ENCODE data around the gene SLC27A4. TPM values are rescaled to one million over a fixed set of nuclear protein-coding genes. Genes with fewer than 3 reads are reported as not detected.
A peak's percentile ranks its signal among the peaks of the same experiment; 100 is the strongest.

The SLC27A4 gene
- polyA plus RNA-seq (2013, experiment 1 of 2; ENCODE audit: insufficient read length) = 23.3 TPM
- 20.0 TPM for polyA plus RNA-seq (2013, experiment 2 of 2; ENCODE audit: insufficient read length)

DNA sequence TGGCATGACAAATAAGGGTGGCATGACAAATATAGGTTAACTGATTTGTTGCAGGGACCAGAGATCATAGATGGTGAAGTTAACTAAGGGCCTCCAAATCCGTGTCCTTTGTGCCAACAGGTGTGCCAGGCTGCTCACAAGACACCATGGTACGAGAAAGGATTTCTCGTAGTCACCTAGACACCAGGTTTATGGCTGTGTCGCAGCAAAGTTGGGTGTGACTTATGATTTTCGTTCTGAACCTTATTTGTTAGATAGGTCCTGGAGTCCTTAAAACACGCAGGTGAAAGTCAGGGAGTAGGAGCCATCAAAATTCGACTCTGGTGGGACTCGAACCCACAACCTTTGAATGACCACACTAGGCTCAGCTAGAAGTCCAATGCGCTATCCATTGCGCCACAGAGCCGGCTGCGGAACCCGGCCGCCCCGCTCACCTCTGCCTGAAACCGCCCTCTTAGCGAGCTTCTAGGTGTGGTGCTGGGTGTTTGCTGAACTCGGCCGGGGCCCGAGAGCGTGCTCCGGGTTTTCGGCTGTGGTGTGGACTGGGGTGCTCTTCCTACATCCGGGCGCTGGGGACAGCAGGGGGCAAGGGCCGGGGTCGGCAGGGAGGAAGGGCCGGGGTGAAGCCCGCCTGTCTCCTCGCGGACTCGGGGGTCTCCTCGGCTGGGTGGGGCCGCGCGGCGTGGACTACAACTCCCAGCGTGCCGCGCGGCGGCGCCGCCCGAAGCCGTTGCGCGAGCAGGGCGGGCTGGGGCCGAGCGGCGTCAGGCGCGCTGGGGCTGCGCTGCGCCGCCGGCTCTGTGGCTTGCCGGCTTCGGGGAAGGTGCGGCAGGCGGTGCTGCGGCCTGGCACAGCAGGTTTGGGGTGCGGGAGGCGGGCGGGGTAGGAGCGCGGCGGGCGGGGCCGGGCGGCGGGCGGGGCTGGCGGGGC is at the start of gene SLC27A4:
Gene SLC27A4, plus strand, starts transcription at position 767 of the 930 bp plus-strand sequence. CDS start 2,606 bp downstream, outside the sequence.
- peak; percentile 77 for DNase-seq

DNA sequence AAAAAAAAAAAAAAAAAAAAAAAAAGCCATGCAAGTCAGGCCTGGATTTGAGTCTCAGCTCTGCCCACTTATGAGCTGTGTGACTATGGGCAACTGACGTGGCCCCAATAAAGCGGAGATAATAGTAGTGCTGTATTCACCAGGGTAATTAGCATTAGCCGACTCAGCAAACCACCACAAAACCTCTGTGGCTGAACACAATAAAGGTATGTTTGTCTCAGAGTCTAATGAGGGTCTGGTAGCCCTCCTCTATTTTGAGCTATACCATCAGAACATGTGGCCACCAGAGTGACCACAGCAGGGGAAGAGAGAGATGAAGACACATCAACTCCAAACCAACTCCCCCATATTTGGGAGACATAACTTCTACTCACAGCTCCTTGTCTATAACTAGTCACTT is 48.3 kb upstream of the SLC27A4 start:
- DNase-seq = no peak

DNA sequence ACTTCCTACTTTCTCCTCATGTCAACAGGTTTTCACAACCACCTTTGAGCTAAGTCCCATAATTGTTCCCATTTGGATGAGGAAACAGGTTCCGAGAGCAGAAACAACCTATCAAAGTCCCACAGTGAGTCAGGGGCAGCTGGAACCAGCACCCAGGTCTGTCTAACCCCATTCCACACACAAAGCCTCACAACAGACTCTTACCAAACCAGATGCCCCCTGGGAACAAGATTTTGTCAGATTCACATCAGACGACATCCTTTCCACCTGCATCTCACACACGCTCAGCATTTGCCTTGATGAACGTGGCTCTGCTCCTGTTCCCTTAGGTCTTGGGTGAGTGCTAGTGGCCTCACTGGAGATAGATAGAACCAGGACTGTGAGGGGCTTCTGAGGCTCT is 47.2 kb upstream of the SLC27A4 start:
- DNase-seq = no peak

DNA sequence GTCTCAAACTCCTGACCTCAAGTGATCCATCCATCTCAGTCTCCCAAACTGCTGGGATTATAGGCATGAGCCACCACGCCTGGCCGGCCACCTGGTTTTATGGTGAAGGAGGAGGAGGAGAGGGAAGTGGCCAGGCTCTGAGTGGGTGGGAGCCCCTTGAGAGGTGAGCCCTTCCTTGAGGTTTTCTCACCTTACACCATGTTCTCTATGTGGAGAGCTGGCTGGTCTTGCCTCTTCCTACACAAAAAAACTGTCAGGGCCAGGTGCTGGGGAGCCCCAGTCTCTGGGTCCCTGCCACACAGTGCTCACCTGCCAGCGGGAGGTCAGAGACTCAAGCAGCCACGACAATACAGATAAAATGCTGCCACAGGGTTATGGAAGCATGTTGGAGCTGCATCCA is 46.2 kb upstream of the SLC27A4 start:
- DNase-seq = no peak

GRCh38 chr9:128296340-128297220 is 43.7 kb upstream of the SLC27A4 start:
- no peak for DNase-seq

GRCh38 chr9:128297221-128297773 is 43.0 kb upstream of the SLC27A4 start:
- DNase-seq = no peak

DNA sequence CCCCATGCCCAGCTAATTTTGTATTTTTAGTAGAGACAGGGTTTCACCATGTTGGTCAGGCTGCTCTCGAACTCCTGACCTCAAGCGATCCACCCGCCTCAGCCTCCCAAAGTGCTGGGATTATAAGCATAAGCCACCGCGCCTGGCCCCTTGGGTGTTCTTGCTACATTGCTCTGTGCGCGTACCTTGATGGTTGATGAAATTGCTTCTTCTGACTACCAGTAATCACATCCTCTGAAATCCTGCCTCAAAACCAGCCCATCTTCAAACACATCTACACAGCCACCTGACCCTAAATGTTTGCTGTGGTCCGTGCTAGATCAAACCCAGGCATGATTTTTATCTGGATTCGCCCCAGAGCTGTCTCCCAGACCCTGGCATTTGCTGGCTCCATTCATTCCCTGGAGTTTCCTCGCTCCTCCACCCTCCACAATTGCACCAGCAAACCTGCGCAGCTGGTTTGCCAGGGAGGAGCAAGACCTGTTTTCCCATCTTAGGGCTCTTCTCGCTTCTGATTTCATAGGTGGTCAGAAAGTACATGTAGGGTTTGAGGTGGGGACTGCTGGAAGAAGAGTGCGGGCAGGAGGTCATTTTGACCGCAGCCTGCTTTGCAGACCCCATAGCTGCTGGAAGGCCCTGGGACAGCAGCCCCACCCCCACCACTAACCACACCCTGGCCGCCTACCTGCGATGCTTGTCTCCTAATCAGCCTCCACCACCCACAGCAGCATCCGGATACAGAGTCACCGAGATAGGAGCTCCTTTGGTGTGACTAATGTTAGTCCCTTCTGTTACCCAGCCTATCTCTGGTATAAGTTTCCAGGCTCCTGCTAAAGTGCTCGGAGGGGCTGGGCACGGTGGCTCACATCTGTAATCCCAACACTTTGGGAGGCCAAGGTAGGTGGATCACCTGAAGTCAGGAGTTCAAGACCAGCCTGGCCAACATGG is 41.5 kb upstream of the SLC27A4 start:
- no peak for DNase-seq

DNA sequence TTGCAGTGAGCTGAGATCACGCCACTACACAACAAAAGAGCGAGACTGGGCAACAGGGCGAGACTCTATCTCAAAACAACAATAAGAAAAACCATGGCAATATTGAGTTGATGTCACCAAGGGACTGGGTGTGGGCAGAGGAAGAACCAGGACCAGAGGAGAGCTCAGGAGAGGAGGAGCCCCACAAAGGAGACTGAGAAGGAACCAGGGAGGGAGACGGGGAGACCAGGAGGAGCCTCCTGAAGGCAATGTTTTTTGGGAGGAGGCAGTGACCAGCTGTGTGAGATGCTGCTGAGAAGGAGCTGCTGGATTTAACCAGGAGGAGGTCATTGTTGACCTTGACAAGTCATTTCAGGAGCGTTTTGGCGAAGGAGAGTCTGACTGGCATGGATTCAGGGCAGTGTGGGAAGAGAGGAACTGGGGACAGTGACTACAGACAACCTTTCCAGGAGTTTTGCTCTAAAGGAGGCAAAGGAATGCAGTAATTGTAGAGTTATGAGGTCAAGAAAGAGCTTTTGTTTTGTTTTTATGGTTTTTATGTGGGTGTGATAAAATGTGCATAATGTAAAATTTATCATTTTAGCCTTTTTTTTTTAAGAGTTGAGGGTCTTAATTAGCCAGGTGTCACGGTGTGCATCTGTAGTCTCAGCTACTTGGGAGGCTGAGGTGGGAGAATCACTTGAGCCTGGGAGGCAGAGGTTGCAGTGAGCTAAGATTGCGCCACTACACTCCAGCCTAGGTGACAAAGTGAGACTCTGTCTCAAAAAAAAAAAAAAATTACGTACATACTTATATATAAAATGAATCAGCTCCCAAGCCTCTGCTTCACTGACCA is 36.0 kb upstream of the SLC27A4 start:
- no peak for DNase-seq

DNA sequence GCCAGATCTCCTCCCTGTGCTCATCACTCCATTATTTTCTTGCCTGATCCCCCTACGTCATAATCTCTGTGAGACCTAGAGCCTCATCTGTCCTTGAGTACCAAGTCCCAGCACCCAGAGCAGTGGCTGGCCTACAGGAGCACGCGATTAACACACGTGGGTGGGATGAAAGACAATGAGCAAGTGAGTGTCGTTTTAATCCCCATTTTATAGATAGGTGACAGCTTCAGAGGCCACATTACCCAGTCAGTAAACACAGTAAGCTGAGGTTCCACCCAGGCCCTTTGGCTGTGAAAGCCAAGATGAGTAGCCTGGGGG is 35.4 kb upstream of the SLC27A4 start:
- no peak for DNase-seq

GRCh38 chr9:128309551-128309950 is 30.8 kb upstream of the SLC27A4 start:
- no peak for DNase-seq

DNA sequence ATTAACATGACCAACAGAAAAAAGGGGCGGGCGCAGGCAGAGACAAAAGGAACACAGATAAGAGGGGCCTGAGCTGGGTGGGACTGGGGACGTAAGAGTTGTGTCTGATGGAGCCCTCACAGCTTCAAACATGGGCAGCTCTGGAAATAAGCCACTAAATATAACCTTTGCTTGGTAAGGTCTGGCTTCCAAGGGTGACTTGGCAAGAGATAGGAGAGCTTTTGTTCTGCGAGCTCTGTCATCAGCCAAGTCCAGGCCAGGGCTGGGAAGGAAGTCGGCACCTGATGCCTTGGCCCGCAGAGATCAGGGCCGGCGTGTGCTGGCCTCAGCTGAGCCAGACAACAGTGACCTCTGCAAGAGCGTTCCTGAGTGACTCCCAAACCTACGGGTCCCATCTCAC is 29.9 kb upstream of the SLC27A4 start:
- DNase-seq = no peak

DNA sequence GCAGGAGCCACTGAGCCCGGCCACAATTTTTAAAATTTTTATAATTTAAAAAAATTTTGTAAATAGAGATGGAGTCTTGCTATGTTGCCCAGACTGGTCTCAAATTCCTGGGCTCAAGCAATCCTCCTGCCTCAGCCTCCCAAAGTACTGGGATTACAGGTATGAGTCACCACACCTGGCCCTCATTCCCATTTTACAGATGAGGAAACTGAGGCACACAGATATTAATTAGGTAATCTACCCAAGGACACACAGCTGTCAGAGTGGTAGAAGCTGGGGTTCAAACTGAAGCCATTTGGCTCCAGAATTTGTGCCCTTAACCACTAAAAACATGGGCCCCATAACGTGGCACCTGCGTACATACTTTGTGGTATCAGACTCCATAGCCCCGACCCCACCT is 25.6 kb upstream of the SLC27A4 start:
- no peak for DNase-seq

DNA sequence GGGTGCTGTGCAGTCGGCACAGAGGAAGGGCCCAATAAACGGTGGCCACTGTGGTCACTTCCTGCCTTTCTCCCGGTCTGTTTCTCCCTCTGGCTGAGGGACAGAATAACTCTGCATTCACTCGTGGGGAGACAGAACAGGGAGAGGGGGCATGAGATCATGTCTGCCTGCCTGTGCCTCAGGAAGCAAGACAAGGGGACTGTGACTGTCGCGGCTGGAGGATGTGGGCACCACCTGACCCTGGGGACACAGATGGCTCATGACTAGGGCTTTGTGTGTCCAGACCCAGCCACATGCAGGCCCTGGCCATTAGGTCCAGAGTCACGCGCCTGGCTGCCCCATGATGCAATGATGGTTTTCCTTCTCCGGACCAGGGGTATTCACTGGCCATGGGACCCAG is 23.9 kb upstream of the SLC27A4 start:
- no peak for DNase-seq

DNA sequence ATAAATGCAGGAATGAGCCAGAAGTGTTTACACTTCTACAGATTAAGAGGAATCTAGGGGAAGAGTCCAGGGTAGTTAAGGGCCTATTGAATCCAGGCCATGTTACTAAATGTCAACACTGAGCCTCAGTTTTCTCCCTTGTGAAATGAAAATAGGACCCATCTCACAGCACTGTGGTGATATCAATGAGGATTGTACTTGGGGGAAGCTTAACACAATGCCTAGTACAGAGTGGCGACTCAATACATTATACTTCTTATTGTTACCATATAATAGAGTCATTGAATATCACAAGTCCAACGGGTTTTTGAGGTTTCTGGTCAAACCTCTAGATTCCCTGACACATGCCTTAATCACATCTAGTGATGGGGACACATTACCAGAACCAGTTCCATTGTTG is 22.7 kb upstream of the SLC27A4 start:
- no peak for DNase-seq

- no peak for DNase-seq
These were observed 19.0 kb upstream of the SLC27A4 start for GRCh38 chr9:128321343-128321742.

DNA sequence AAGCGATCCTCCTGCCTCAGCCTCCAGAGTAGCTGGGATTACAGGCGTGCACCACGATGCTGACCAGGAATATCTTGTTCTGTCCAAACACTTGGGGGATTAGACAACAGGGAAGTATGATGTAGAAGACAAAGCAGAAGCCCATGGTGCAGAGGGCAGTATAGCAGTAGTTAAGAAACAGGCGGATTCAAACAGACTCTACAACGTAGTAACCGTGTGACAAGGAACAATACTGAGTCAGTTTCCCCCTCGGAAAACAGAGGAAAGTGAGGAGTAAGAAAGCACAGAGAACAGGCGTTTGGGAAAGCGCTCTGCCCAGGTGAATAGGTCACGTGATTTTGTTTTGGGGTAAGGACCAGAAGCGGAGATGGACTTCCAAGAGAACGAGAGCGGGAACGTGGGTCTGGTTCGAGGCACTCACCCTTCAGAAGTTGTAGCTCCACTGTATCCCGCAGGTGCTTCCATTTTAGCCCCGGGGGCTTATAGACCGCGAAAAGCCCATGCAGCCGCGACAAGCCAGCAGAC is 18.4 kb upstream of the SLC27A4 start:
- no peak for DNase-seq

DNA sequence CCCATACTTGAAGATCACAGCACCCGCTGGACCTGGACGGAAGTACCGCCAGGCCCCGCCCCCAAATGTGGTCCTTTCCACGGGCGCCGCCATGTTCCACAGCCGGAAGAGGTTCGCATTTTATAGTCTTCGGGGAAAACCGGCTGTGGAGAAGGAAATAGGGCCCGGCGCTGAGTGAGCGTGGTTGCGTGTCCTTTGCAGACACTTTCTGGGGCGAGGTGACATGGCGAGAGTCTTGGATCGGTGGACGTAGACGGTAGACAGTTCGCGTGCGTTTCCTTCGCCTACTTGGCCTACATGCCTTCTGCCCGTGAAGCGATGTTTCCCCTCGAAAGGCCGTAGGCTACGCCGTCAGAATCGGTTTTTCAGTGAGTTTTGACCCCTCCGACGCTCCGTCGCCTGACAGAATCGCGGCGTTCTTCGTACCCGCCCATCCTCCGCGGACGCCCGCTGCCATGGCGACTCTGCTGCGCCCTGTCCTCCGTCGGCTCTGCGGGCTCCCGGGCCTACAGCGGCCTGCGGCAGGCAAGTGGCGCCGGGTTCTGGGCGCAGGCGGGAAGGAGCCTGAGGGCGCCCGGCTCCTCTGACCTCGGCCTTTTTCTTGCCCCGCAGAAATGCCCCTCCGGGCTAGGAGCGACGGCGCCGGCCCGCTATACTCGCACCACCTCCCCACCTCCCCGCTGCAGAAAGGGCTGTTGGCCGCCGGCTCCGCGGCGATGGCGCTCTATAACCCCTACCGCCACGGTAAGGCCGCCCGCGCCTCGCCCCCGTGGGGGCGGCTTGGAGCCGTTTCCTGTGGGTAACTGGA is 17.7 kb upstream of the SLC27A4 start, which contains the start of the genes COQ4 and TRUB2:
Gene COQ4, plus strand, starts transcription at position 436 of the 808 bp plus-strand sequence. Its CDS starts 20 bp downstream, at position 456.
Gene TRUB2, minus strand, starts transcription at position 44 of the 808 bp plus-strand sequence. Its CDS starts 39 bp downstream, at position 5.
- DNase-seq = peak; percentile 95

DNA sequence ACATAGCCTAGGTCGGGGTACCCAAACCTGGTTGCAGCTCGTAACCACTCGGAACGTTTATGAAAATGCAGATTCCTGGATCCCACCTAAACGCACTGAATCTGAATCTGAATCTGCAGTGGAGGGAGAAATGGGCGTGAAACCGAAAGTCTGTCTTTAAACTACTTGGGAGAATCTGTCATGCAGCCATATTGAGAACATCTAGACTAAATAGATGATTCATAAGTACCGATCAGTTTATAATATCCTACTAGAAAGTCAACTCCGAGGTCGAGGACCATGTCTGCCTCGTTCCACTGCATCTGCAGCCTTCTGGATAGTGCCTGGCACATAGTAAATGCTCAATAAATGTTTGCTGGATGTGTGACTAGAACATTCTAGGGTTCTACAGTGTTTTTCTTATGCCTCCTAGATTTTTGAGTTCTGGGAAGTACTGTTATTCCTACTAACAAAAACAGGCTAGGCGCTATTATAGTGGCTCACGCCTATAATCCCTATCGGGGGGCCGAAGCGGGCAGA is 17.1 kb upstream of the SLC27A4 start:
- no peak for DNase-seq

GRCh38 chr9:128323791-128324190 is 16.5 kb upstream of the SLC27A4 start:
- DNase-seq = no peak

All from fibroblast of skin of scalp (primary cell).